ENCODE results near the gene ZBTB37. TPM values are rescaled to one million over a fixed set of nuclear protein-coding genes. Genes with fewer than 3 reads are reported as not detected.
"Not testable (repeated sequence)": the region's sequence is repeated elsewhere in the genome, so short reads cannot be mapped to it uniquely, and the experiment has no call there.

The ZBTB37 gene
- total and polyA plus RNA-seq, 2 experiments from 2014 or later: 1.8 to 16.2 TPM

GRCh38 chr1:173871500-173871899 lies 3.3 kb downstream of the ZBTB37 start:
- no peak for DNase-seq (ENCODE audit: low read depth in 1 of 2, low spot score in 1 of 2)
- TF ChIP-seq, protein P1, sequence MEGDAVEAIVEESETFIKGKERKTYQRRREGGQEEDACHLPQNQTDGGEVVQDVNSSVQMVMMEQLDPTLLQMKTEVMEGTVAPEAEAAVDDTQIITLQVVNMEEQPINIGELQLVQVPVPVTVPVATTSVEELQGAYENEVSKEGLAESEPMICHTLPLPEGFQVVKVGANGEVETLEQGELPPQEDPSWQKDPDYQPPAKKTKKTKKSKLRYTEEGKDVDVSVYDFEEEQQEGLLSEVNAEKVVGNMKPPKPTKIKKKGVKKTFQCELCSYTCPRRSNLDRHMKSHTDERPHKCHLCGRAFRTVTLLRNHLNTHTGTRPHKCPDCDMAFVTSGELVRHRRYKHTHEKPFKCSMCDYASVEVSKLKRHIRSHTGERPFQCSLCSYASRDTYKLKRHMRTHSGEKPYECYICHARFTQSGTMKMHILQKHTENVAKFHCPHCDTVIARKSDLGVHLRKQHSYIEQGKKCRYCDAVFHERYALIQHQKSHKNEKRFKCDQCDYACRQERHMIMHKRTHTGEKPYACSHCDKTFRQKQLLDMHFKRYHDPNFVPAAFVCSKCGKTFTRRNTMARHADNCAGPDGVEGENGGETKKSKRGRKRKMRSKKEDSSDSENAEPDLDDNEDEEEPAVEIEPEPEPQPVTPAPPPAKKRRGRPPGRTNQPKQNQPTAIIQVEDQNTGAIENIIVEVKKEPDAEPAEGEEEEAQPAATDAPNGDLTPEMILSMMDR (IDR thresholded peaks at IDR 0.05; ENCODE audit: low read depth, low read length): no peak
- Histone ChIP-seq H3K27ac (no peak overlapping the region), H3K9me3 (ENCODE audit: low read depth) (no peaks in the 10 kb centered on the region), H3K4me1 (ENCODE audit: low read depth) (peaks cover 5% of the 10 kb centered on the region), H3K4me3 (no peak overlapping the region), H3K36me3 (peaks cover 22% of the 10 kb centered on the region), H3K27me3 (no peaks in the 10 kb centered on the region)

DNA sequence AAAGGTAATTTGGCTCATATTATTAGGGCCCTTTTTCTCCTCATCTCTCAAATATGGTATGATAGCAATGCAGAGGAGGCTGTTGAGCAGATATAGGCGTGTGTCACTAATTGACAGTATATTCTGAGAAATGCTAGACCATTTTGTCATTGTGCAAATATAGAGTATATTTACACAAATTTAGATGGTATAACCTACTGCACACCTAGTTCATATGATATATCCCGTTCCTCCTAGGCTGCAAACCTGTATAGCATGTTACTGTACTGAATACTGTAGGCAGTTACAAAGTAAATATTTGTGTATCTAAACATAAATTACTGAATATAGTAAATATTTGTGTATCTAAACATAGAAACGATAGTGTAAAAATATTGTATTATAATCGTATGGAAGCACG lies 8.6 kb downstream of the ZBTB37 start:
- no peak overlapping the region for H3K4me3 ChIP-seq
- peaks cover 22% of the 10 kb centered on the region for H3K36me3 ChIP-seq
- no peaks in the 10 kb centered on the region for H3K27me3 ChIP-seq
- TF ChIP-seq, protein P1 (IDR thresholded peaks at IDR 0.05; ENCODE audit: low read depth, low read length): no peak
- H3K4me1 ChIP-seq (ENCODE audit: low read depth): no peaks in the 10 kb centered on the region
- no peak overlapping the region for H3K27ac ChIP-seq
- no peaks in the 10 kb centered on the region for H3K9me3 ChIP-seq (ENCODE audit: low read depth)
- DNase-seq (ENCODE audit: low read depth in 1 of 2, low spot score in 1 of 2): no peak

- no peaks in the 10 kb centered on the region for H3K9me3 ChIP-seq (ENCODE audit: low read depth)
- TF ChIP-seq, protein P1 (IDR thresholded peaks at IDR 0.05; ENCODE audit: low read depth, low read length): no peak
- no peaks in the 10 kb centered on the region for H3K4me1 ChIP-seq (ENCODE audit: low read depth)
- no peak for DNase-seq (ENCODE audit: low read depth in 1 of 2, low spot score in 1 of 2)
- no peak overlapping the region for H3K27ac ChIP-seq
- H3K4me3 ChIP-seq: no peak overlapping the region
- no peaks in the 10 kb centered on the region for H3K27me3 ChIP-seq
- peaks cover 22% of the 10 kb centered on the region for H3K36me3 ChIP-seq
These were observed 10.1 kb downstream of the ZBTB37 start for GRCh38 chr1:173878251-173878650.

DNA sequence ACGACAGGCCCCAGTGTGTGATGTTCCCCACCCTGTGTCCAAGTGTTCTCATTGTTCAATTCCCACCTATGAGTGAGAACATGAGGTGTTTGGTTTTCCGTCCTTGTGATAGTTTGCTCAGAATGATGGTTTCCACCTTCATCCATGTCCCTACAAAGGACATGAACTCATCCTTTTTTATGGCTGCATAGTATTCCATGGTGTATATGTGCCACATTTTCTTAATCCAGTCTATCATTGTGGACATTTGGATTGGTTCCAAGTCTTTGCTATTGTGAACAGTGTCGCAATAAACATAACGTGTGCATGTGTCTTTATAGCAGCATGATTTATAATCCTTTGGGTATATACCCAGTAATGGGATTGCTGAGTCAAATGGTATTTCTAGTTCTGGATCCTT lies 12.9 kb downstream of the ZBTB37 start:
- not testable (repeated sequence) for H3K27me3 ChIP-seq; H3K4me3 ChIP-seq; H3K4me1 ChIP-seq (ENCODE audit: low read depth); H3K27ac ChIP-seq; DNase-seq (ENCODE audit: low read depth in 1 of 2, low spot score in 1 of 2); H3K9me3 ChIP-seq (ENCODE audit: low read depth)
- peaks cover 10% of the 10 kb centered on the region for H3K36me3 ChIP-seq

DNA sequence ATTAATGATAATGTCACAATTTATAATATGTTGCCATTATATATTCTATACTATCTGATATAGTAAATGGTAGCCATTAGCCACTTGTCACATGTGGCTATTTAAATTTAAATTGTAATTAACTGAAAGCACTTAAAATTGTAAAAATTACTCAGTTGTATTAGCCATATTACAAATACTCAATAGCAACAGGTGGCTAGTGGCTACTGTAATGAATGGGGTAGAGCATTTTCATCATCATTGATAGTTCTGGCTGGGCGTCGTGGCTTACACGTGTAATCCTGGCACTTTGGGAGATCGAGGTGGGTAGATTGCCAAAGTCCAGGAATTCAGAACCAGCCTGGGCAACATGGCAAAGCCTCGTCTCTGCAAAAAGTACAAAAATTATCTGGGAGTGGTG lies 16.5 kb downstream of the ZBTB37 start:
- Histone ChIP-seq H3K36me3 (peaks cover 5% of the 10 kb centered on the region), H3K27me3 (no peaks in the 10 kb centered on the region), H3K9me3 (ENCODE audit: low read depth) (no peaks in the 10 kb centered on the region), H3K4me1 (ENCODE audit: low read depth) (no peaks in the 10 kb centered on the region), H3K27ac (no peak overlapping the region), H3K4me3 (no peak overlapping the region)
- TF ChIP-seq, protein P1 (IDR thresholded peaks at IDR 0.05; ENCODE audit: low read depth, low read length): no peak
- DNase-seq (ENCODE audit: low read depth in 1 of 2, low spot score in 1 of 2): no peak

DNA sequence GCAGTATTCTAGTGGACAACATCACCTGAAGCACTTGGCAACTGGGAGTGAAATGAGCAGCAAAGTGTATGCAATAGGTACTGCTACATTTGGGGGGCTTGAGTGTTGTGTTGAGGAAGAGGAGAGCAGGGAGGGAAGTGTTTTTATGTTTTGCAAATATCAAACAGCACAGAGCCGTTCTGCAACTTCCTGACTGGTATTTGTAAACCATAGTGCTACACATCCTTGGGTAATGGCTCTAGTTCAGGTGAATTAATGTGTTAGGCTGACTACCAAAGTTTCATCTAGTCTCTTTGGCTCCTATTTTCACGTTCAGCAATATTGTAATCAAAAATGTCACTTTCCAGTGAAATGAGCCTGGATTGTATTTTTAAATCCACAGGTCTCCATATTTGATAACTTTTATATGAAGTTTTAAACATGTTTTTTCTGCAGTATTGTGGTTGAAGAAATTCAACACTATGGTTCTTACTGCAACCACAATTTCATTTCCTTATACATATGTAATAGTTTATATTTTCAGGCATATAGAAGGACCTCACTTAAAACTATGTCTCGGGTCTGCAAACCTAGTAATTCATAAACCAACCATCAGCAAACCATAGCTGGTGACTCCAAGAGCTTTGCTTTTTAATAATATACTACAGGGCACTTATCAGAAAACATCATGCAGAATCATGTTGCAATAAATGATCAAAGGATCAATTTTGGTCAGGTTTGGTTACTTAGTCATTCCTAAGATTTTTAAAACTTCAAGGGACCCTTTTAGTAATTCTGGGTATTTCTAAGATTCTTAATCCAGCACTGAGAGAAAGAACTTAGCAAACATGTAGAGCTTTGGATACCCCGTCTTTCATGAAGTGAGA lies 18.8 kb downstream of the ZBTB37 start:
- no peak overlapping the region for H3K27ac ChIP-seq
- TF ChIP-seq, protein P1 (IDR thresholded peaks at IDR 0.05; ENCODE audit: low read depth, low read length): no peak

More for the DNA sequence above, 18.8 kb downstream of the ZBTB37 start:
- H3K36me3 ChIP-seq: peaks cover 5% of the 10 kb centered on the region
- DNase-seq (ENCODE audit: low read depth in 1 of 2, low spot score in 1 of 2): no peak
- no peaks in the 10 kb centered on the region for H3K4me1 ChIP-seq (ENCODE audit: low read depth)
- H3K27me3 ChIP-seq: no peaks in the 10 kb centered on the region
- no peaks in the 10 kb centered on the region for H3K9me3 ChIP-seq (ENCODE audit: low read depth)
- no peak overlapping the region for H3K4me3 ChIP-seq

Data from cardiac muscle cell (in vitro differentiated cells and primary cell).